ENCODE results near the gene PPM1F.

PPM1F gene

DNA sequence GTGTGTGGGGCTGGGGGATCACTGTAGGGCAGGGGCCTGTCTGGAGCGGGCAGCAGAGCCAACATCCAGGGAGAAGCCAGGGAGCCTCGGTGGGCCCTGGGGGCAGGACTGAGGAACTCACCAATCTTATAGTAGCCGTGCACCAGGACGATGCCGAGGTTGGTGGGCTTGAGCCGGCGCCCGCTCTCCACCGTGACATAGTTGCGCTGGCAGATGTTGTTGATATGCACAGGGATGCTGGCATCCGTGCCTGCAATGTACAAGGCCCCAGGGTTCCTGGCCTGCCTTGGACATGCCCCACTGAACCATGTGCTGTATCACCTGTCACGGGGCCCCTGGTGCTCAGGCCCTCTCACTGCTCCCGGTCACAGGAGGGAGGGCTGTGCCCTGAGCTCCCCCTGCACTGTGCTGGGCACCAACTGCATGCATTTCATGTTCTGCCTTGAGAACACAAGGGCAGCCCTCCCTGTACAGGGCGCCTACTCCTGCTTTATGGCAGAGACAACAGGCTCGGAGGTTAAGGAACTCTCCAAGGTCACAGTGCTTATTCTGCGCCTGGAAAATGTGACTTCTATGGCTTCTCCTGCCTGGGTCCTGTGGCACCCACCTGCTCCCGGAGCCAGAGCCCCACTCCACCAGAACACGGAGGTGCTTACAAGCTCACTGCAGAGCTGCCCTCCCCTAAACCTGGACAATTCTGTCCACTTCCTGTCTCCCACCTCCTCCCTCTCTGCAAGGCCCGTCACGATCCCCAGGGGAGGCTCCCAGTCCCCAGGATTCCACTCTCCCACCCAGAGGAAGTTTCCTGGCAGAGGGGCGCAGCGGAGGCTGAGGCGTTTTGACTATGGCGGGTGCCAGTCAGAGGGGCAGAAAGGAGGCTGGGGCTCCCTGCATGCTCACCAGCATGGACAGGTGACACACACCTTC lies 7.8 kb upstream of the PPM1F start:
- no peak for DNase-seq (ENCODE audit: low read depth in 2 of 2)

DNA sequence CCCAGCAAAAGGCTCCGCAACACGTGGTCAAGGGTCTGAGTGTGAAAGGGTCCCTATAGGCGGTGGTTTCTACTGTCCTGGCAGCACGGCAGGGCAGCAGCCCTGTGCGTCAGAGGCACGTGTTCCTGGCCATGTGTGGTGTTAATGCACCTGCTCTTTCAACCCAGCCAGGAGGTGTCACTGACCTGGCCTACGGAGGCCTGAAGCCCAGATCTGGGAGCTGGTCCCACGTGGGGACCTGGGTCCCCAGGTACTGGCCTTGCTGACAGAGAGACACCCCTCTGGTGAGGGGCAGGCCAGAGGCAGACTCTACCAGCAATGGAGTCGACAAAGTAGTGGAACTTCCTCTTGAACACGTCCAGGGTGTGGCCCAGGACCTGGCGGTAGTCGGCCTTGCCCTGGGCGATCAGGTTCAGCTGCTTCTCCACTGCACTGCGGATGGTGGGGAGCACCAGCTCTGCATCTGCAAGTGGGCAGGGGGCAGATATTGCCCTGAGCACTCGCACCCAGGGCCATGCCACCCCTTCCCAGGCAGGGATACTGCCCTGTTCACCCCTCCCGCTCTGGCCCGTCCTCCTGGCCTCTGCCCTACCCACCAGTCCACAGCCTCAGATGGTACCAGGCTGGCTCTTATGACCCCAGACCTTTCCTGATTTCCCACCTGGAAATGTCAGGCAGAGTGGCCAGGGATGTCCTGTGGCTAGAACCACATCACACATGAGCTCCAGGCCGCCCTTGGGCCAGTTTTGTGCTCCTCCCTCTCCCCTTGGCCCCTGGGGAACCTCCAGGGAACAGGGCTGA lies 6.8 kb upstream of the PPM1F start:
- no peak for DNase-seq (ENCODE audit: low read depth in 2 of 2)

DNA sequence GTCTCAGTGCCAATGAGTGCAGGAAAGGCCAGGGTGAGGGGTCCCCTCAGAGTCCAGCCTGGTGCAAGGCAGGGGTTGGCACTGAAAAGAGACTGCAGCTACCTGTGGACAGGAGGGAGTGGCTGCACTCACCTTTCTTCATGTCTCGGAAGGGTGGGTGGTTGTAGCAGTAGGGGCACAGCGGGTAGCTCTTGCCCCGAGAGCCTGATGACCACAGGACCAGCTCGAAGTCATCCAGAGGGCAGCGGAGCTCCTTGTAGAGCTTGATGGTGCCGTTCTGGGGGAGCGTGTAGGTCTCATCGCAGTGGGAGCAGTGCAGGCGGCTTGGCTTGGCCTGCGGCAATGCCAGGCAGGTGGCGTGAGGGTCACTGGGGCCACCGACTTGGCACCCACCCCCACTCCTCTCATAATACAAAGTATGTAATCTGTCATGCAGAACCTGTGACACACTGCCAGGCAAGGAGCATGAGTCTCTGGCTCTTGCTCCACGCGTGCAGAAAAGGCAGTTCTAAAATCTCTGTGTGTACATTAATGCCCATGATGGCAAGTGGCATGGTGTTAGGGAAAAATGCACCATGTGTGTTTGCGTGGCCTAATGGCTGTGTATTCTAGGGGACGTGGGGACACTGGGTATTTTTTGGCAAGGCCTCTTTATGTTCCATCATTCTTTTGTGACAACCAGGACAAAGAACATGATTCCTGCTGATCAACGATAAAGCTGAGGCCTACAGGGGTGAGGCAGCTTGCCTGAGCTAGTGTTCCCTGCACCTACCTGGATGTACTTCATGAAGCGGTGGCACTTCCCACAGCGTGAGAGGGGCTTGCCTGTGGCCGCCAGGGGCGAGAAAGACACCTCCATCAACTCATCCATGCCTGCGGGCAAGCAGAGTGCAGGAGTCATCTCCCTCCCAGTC lies 6.0 kb upstream of the PPM1F start:
- no peak for DNase-seq (ENCODE audit: low read depth in 2 of 2)

DNA sequence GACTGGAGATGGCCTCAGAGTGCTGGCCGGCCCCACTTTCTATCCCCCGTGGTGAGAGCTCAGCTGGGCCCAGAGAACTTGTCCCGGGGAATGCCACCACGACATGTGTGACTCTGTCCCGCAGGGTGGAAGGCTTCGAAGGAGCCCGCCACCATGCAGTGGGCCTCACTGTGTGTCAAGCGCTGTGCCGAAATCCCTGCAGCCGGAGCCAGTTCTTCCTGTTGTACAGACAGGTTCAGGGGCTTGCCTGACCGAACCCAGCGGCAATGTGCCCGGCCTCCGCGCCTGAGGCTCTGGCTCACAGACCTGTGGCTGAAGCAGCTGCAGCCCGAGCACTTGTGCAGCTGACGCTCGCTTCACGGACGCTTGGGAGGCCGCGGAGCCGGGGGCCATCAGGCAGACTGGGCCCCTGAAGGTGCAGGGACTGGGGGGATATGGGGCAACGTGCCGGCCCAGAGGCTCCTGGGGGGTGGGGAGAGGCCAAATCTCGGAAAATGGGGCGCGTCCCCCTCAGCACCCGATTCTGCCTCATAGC lies 650 bp downstream of the PPM1F start:
- DNase-seq (ENCODE audit: low read depth in 2 of 2) = no peak

DNA sequence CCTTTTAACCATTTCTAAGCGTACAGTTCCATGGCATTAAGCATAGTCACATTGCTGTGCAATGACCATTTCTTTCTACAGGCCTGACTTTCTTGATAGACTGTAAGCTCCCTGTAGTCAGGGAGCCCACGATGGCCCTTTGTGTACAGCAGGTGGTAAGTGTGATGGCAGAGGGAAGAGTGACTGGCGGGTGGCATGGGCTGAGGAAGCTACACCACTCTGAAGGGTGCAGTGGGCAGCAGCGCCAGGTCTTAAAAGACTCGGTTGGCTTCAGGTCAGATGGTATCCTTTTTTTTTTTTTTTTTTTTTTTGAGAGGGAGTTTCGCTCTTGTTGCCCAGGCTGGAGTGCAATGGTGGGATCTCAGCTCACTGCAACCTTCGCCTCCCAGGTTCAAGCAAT lies 1.6 kb downstream of the PPM1F start:
- DNase-seq (ENCODE audit: low read depth in 2 of 2) = no peak

DNA sequence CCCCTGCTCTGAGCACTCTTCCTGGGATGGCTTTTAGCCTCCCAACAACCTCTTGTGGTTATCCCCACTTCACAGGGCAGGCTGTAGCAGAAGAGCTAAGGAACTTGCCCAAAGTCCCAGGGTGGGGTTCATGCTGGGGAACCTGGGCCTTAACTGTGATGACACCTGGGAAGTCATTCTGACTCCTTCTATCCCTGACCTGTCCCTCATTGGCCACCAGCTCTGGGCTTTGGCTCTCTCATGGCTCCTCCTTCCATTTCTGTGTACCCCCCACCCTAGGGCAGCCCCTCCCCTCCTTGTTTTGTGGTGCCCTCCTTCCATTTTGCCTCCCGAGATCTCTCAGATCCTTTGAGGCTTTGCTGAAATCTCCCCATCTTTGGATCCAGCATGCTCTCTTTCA lies 2.7 kb downstream of the PPM1F start:
- no peak for DNase-seq (ENCODE audit: low read depth in 2 of 2)

DNA sequence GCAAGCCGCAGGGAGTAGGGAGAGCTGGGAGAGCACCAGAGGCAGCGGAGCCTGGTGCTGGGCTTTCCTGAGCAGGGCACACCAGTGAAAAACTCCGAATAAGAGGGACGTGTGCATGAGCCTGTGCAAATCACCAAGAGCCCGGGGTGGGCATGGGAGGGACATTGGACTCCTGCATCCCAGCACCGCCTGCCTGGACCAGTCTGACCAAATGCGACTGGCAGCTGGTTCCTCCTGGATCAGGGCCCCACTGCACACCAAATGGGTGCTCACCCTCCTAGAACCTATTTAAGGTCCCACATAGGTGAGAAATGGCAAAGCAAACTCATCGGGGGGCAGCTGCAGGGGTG lies 3.1 kb downstream of the PPM1F start:
- DNase-seq (ENCODE audit: low read depth in 2 of 2) = no peak

DNA sequence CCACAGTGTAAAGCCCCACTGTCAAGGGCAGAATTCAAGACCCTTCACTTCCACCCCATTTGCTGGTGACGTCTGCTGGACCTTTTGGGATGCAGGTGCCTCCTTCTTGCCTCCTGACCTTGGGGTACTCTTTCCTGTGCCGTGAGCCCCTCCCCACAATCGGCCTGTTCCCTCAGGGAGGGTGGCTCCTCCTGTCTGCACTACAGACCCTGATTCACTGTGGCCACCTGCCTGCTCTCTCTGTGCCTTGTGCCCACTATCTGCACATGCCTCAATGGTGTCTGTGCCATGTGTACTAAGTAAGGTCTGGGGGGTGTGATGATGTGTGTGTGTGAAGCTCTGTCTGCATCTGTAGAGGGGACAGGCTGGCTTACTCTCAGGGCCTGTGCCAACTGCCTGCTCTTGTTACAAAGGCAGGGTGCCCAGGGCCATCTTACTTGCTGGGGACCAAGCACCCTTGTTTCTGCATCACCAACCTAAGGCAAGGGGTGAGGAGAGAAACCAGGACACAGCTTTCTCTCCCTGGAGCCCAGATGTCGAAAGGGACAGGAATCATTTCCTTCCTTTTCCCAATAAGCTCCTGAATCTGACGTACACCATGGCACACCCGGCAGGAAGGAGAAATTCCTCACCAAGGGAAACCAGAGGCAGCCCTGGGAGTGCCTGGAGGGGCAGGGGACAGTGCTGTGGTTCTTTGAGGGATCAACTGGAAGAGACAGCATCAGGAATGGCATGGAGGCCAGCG lies 3.7 kb downstream of the PPM1F start:
- no peak for DNase-seq (ENCODE audit: low read depth in 2 of 2)

DNA sequence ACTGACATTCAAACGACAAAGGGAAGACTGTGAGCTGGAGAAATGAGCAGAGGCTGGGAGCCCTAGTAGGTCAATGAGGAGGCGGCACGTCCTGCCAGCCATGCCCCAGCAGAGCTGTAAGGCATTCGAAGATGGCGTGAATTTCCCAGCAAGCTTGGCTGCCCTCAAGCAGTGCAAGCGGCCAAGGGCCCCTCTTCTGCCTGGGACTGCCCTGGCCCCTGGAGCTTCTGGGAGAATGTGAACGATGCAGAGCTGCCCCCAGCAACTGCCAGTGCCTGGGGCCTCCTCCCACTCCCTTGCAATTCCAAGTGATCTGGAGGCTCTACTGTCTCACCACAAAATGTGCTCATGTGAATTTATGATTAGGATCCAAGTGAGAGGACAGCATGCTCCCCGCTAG lies 4.3 kb downstream of the PPM1F start:
- no peak for DNase-seq (ENCODE audit: low read depth in 2 of 2)

DNA sequence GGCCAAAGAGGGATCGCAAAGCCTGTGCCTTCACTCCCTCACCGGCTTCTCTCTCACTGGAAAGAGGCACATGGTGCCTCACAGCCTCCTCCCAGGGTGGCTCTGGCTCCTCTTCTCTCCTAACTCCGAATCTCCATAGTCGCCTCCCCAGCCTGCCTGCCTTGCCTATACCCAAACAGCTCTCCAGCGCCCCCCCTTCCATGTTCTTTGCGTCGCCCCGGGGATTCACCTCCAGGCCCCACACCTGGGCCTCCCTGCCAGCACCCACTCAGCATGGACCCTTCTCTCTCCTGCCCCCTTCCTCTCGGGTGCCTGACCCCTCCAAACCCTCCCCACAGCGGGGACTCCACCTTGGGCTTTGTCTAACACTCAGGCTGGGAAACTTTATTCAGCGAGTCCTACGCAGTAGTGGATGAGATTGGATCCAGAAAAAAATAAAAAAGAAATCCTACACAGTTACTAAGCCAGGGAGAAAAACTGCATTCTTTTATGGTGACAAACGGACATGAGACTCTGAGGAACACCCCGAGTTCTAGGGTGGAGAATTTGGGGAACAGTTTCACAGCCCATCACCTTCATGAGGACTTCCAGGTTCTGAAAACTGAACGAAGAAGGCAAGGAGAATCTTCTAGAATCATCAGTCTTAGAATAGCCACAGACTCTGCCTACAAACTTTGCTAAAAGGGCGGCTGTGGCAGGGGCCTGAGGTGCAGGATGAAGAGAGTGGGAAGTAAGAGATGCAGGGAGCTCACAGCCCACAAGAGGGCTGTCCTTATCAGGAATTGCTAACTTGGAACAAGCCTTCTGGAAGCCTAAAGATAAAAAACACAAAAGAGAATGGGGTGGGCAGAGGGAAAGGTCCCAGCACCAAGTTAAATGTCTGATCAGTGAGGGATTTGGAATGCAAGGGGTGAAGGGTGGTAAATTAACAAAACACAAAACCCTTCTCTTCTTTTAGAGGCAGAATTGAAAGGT lies 5.3 kb downstream of the PPM1F start:
- DNase-seq (ENCODE audit: low read depth in 2 of 2) = no peak

DNA sequence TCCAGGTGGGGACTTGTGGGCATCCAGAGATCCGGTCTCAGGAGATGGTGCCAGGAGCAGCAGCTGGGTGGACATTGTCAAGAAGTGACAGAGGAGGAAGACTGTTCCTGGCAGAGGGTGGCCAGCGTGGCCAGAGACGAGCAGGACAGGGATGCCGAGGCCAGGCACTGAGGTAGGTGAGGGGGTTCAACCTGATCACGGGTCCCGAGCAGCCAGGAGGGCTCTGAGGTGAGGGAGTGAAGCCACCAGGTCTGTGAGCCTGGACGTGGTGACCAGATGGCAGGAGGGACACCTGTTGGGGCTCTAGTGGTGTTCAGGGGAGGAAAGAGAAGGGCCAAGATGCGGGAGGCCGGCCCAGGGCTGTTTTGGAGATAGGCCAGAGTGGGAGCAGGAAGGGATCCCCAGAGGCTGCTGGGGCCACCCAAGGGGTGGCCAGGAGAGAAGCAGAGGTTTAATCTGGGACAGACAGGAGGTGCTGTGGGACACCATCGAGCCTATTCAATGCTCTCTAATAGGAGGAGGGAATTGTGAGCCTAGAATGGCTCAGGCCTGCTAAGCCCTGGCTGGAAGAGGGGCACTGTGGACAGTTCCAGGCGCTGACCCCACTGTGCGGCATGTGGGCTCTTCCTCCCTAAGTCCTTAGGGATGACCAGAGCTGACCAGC lies 6.3 kb downstream of the PPM1F start:
- DNase-seq (ENCODE audit: low read depth in 2 of 2) = no peak

DNA sequence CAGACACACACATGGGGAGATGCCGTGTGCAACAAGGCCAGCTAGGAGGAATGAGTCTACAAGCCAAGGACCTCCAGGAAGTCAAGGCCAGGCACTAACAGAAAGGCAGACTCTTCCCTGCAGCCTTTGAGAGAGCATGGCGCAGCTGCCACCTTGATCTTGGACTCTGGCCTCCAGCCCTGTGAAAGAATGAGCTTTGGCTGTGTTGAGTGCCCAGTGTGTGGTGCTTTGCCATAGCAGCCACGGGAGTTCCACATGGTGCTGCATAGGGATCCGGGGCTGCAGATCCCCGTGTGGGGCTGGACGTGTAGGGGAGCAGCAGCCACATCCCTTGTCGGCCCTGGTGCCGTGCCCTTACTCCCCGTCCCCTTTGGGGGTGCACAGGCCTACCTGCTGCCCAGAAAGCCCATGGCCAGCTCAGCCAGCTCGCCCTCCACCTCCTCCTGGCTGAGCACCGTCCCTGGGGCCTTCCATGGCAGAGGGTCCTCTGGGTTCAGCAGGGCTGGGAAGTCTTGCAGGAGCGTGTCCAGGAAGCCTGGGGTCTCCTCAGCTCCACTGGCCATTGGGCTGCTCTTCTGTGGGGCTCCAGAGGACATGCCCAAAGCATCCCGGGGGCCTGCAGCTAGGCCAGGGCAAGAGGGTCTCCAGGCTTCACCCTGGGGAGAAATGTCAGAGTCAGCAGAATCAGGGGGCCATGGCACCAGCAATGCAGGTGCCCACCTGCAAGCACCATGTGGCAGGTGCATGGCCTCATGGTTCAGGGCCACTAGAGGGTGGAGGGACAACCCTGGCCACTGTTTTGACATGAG lies 7.0 kb downstream of the PPM1F start:
- DNase-seq (ENCODE audit: low read depth in 2 of 2) = no peak

DNA sequence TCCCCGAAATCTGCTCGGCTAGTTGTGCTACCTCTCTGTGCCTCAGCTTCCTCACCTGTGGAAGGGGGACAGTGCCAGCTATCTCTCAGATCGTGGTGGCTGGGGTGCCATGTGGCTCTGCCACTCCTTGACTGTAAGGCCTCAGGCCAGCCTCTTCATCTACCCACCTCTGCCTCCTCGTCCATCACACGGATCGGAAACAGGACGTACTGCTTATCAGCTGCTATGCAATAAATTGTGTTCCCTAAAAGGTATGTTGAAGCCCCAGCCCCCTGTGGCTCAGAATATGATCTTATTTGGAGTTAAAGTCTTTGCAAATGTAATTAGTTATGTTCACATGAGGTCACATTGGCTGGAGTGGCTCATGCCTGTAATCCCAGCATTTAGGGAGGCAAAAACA lies 7.8 kb downstream of the PPM1F start:
- DNase-seq (ENCODE audit: low read depth in 2 of 2) = no peak

DNA sequence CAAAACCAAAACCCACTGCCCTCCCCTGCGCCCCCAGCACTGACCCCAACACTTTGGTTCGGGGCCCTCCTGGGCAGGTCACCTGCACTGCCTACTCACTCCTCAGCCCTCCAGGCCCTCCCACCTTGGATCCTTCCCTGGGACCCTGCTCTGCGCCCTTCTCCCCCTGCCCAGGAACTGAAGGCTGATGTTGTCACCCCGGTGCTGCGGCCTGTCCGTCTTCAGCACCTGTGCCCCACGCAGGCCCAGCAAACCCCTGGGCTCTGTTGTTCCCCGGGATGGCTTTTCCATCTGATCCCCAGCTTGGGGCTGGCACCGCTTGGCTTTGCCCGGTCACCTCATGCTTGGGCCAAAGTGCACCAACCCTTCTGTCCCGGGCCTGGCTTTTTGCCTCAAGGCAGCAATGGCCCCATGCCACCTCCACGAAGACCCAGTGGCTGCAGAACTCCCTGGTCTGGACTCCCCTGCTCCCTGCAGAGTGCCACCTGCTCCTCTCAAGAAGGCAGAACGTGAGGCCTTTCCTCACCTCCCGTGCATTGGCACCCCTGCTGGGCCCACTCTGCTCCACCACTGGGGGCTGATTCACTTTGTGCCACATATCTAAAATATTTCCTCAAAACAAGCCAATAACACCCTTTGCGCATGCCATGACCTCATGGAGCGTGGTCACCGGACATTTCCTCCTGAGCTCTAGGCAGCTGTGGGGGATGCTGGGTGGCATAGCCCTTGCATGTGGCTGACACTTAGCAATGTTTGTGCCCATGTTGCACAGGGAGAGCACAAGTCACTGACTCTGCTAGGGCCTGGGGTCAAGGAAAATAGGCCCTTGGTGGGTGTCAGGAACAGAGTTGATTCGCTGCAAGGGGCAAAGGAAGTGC lies 8.8 kb downstream of the PPM1F start:
- no peak for DNase-seq (ENCODE audit: low read depth in 2 of 2)

DNA sequence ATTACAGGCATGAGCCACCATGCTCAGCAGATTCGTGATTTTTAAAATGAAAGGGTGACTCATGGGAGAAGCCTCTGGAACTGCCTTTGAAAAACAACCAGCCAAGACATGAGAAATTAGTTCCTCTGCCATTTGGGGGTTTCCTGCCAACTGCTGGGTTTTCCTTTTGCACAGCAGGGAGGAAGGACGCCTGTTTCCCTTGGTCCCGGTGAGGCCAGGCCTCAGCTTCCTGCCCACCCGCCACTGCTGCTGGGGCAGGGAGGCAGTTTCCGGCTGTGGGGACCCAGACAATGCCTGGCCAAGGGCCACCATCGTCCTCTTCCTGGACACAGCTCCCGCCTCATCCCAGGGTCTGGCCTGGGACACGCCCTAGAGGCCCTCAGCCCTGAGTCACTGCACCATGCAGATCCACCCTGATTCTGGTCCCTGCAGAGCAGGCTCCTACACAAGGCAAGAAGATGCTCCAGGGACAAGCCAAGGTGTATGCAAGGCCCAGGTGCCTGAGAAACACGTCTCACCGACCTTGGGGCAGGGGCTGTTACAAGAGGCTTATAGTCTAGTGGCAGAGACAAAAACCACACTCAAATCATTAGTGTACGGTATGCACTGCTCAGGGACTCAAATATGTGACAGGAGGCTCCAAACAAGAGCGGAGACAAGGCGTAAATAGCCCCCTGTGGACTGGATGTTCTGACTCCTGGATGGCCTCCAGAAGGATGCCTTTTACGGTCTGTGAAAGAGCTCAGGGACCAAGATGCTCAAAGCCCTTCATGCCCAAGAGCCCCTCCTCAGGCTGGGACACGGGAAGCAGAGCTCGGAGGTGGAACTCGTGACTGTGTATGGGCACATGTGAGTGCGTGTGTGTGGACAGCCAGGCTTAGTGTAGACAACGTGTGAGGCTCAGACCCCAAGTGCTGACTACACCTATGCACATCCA lies 10.0 kb downstream of the PPM1F start:
- no peak for DNase-seq (ENCODE audit: low read depth in 2 of 2)

DNA sequence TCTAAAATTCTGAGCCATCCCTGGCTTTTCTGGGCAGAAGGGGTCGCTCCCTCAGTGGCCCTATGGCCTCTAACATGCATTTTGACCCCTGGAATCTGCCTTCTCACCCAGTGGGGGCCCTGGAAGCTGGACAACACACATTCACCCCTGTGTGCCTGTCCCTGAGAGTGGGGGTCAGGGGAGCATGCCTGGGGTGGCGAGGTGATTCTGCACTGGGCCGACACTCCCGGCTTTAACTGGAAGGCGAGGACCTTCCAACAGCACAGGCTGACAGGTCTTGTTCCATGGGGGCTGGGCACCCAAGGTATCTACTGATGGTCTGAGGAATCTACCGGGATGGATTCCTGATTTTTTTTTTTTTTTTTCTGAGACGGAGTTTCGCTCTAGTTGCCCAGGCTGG lies 10.7 kb downstream of the PPM1F start:
- DNase-seq (ENCODE audit: low read depth in 2 of 2) = no peak

Measured in stimulated activated CD8-positive, alpha-beta memory T cell treated with anti-CD3 and anti-CD28 coated beads, Interleukin-15, amount 100 ng/mL, for 4 hours (primary cell).